Jurkat, Clone E6-1 (cell line): ENCODE measurements around the gene GOLGA6L9. TPM values are rescaled to one million over a fixed set of nuclear protein-coding genes. Genes with fewer than 3 reads are reported as not detected.
"Not testable (repeated sequence)": the region's sequence is repeated elsewhere in the genome, so short reads cannot be mapped to it uniquely, and the experiment has no call there.

Experiments
- DNase-seq: peaks from one replicate; pipeline ENCODE4 v3.0.0-alpha.2; 2011; ENCODE audit warnings: low read depth, low spot score
- H3K4me3 ChIP-seq: 2 replicates; pipeline ENCODE4 v1.5.1; 2011; ENCODE audit warnings: mild to moderate bottlenecking, low read length, control low read depth, moderate library complexity
- polyA plus RNA-seq: library from polyadenylated mRNA; unstranded; fragments of >200 nt; gene quantifications from one replicate; pipeline ENCODE4 v1.2.1, GENCODE V29; 2012; ENCODE audit warnings: missing spikeins; ENCODE audit not compliant: insufficient read length, insufficient read depth

The GOLGA6L9 gene, protein sequence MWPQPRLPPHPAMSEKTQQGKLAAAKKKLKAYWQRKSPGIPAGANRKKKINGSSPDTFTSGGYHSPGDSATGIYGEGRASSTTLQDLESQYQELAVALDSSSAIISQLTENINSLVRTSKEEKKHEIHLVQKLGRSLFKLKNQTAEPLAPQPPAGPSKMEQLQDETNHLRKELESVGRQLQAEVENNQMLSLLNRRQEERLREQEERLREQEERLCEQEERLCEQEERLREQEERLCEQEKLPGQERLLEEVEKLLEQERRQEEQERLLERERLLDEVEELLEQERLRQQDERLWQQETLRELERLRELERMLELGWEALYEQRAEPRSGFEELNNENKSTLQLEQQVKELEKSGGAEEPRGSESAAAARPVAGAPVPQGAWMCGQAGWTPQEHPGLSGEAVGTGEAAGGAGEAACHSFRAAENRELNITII
- 3.7 TPM for polyA plus RNA-seq

GRCh38 chr15:82429693-82430092 is at the start of gene GOLGA6L9:
TSS of gene GOLGA6L9 (plus strand) at chr15:82429816. CDS start at chr15:82430080, 264 bp downstream.
- not testable (repeated sequence) for H3K4me3 ChIP-seq, DNase-seq

GRCh38 chr15:82381330-82381955 is 48.2 kb upstream of the GOLGA6L9 start:
- H3K4me3 ChIP-seq, DNase-seq: not testable (repeated sequence)

- not testable (repeated sequence) for H3K4me3 ChIP-seq, DNase-seq
Observed at GRCh38 chr15:82387209-82387608, 42.4 kb upstream of the GOLGA6L9 start.

- not testable (repeated sequence) for DNase-seq, H3K4me3 ChIP-seq
Observed at GRCh38 chr15:82390152-82390551, 39.5 kb upstream of the GOLGA6L9 start.

- not testable (repeated sequence) for DNase-seq, H3K4me3 ChIP-seq
Observed at GRCh38 chr15:82392077-82392476, 37.5 kb upstream of the GOLGA6L9 start.

GRCh38 chr15:82393671-82394070 is 35.9 kb upstream of the GOLGA6L9 start:
- DNase-seq, result no peak
- H3K4me3 ChIP-seq, result no peak overlapping the region

GRCh38 chr15:82395788-82396187 is 33.8 kb upstream of the GOLGA6L9 start:
- H3K4me3 ChIP-seq, DNase-seq: not testable (repeated sequence)

DNA sequence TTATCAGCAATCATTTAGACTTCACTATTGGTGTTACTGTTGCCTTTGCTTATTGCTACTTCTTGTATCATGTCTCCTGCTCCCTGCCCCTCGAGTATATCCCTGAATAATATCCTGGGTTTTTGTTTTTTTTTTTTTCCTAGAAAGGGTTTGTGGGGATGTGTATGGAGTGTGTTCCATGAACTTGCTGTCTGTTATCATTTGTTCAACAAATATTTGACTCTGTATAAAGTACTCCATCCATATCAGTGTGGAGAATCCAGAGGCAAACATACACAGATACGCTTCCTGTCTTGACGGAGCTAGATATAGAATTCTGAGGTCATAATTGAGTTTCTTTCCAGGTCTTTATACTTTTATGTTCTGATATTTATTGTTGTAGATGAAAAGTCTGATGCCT is 31.8 kb upstream of the GOLGA6L9 start:
- no peak for DNase-seq
- no peak overlapping the region for H3K4me3 ChIP-seq

DNA sequence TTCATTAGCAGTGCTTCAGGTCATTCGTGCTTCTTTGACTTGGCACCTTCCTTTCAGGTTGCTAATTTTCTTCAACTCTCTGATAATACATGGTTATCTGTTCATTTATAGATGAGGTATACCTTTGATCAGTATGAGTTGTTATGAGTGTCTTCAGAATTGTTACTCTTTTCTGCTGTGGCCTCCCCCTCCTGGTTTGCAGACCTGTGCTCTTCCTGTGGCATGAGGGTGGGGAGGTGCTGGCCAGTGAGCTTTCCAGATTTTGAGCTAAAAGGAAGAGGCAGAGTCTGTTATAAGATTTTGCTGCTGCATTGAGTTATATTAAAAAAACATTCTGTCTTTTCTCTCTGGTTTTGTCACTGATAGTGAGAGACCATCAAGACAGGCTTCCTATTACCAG is 30.8 kb upstream of the GOLGA6L9 start:
- DNase-seq, result no peak
- no peak overlapping the region for H3K4me3 ChIP-seq

DNA sequence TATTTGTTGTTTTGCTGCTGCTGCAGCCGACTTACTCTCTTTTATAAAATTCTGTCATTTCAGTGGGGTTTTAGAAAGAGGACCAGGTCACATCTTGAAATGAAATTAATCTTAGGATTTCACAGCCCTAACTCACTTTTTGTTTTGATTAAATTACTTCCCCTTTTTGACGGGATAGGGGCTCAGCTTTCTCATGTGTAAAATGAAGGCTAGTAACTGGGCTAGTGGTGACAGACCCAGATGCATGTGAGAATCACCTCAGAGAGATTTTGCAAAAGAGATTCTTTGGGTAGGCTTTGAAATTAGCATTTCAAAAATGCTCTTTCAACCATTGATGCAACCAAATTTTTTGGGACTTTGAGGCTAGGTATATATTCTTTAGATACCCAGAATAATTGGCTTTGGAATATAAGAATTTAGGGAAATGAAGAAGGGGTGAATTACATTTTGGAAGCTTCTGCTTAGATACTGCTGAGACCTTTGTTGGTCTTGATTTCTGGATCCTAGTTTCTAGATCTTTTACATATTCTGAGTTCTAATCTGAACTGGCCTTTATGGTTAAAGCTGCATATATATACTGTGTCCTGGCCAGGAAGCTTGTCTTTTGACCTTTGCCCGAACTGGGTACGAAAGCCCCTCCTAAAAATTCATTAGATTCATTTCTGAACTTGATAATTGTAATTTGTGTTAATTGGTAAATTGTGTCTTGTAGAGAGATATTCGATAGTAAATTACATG is 30.1 kb upstream of the GOLGA6L9 start:
- H3K4me3 ChIP-seq, DNase-seq: not testable (repeated sequence)

DNA sequence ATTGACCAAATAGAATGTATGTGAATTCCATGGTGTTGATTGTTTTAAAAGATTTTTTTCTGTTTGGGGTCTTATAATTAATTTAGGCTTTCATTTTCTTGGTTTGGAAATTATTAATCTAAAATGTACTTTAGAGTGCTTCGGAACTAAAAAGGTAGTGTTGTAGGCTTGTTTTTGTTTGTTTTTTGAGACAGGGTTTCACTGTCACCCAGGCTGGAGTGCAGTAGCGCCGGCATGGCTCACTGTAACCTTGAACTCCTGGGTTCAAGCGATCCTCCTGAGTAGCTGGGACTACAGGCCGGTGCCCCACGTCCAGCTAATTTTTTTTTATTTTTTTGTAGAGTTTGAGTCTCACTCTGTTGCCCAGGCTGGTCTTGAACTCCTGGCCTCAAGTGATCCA is 27.7 kb upstream of the GOLGA6L9 start:
- H3K4me3 ChIP-seq, DNase-seq: not testable (repeated sequence)

GRCh38 chr15:82402341-82402740 is 27.3 kb upstream of the GOLGA6L9 start:
- DNase-seq, result not testable (repeated sequence)

GRCh38 chr15:82406211-82406610 is 23.4 kb upstream of the GOLGA6L9 start:
- DNase-seq, H3K4me3 ChIP-seq: not testable (repeated sequence)

More at GRCh38 chr15:82402341-82402740, 27.3 kb upstream of the GOLGA6L9 start:
- H3K4me3 ChIP-seq, result not testable (repeated sequence)

DNA sequence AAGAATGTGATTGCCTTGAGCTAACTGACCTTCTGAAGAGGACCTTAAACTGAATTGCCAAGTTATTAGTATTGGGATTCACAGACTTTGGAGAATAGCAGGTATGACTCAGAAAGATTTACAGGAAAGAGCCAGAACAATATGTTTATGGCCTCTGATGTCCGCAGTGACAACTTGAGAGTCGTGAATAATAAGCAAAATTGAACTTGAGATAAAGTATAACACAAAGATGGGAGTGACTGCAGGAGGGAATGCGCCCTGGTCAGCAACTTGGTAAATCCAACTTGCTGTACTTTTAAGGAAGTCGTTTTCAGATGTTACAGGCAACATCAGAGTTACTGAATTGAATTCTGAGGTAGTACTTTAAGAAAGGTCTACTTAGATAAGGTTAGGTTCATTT is 19.3 kb upstream of the GOLGA6L9 start:
- not testable (repeated sequence) for H3K4me3 ChIP-seq, DNase-seq

DNA sequence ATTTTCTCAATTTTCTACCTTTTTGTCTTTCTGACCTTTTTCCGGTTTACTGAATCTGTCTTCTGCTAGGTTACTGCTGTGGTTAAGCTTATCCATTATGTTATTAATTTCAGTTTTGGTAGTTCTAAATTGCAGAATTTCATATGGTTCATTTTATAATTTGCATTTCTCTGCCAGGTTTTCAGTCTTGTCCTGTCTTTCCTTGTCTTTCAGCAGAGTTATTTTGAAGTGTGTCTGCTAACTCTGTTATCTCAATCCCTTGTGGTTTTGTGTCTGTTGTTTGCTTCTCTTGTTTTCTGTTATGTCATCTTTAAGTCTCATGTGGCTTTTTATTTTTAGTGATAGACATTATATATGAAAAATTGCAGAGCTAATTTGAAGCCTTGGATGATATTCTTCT is 18.0 kb upstream of the GOLGA6L9 start:
- not testable (repeated sequence) for DNase-seq, H3K4me3 ChIP-seq

DNA sequence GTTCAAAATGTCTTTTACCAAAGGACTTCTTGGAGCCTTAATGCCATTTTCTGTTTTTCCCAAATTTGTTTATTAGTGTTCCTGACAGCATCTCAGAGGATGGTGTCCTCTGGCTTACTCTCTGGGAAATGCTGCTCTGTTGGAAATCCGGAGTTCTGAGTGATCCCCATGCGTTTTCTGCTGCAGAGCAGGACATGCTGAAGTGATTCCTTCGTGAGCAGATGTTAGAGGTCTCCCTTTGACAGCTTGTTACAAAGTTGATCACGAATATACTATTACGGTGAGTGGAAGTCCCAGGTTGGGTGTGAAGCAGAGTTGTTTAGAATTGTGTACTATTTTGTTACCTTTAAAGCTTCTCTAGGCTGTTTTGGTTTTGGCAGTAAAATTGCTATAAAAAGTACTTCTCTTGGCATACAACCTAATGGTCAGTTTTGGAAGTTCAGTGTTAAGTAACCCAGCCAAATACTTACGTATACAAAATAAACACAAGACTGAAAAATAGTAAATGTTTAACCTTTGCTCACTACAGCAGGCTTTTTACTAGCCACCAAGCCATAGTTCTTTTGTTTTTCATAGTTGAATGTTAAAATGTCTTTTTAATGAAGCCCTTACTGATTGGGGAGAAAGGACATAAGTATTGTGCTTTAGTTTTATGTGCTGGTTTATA is 15.0 kb upstream of the GOLGA6L9 start:
- DNase-seq, H3K4me3 ChIP-seq: not testable (repeated sequence)

DNA sequence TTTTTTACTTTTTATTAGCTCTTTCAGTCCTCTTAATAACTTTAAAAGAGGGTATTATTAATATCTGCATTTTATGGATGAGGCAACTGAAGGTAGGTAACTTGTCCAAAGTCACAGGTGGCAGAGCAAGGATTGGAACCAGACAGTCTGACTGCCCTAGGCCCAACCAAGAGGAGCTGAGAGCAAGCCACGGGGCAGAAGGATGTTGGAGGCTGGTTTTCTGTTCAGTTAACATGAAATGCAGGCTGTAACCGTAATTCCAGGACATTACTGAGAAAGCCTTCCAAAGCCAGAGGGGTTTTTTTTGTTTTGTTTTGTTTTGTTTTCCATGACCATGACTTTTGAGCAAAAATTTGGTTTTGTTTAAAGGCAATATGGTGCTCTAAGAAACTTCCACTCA is 9.1 kb upstream of the GOLGA6L9 start:
- H3K4me3 ChIP-seq, DNase-seq: not testable (repeated sequence)

DNA sequence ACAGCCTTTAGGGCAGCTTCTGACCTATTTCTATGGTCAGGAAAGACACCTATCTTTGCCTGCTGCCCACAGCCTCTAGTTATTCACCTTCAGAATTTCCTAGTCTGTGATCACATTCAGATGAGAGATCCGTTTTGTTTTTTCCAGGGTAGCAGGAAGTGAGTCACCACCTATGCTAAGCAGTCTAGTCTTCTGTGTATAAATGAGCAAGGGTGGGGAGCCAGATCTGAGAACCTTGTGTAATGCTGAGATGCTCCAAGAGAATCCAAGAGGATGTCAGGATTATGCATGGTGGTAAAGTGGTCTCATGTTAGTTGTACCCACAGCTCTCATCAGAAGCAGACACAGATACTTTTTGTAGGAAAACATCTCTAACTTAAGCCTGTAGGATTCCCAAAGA is 8.7 kb upstream of the GOLGA6L9 start:
- DNase-seq, H3K4me3 ChIP-seq: not testable (repeated sequence)

DNA sequence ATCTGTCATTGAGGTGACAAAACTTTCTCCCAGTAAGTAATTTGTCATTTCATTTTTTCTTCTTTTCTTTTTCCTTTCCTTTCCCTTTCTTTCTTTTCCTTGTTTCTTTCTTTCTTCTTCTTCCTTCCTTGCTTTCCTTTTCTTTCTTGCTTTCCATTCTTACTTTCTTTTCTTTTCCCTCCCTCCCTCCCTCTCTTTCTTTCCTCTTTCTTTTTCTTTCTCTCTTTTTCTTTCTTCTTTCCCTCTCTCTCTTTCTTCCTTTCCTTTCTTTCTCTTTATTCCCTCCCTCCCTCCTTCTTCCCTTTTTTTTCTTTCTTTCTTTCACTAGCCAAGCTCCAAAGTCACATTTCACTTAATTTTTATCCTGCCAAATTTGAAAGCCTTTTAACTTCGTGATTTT is 2.5 kb upstream of the GOLGA6L9 start:
- not testable (repeated sequence) for DNase-seq, H3K4me3 ChIP-seq
